ENCODE results near the gene TRIM29. TPM values are rescaled to one million over a fixed set of nuclear protein-coding genes. Genes with fewer than 3 reads are reported as not detected.

Gene TRIM29
- total RNA-seq, 1 donor from 2014 or later, result not detected

DNA sequence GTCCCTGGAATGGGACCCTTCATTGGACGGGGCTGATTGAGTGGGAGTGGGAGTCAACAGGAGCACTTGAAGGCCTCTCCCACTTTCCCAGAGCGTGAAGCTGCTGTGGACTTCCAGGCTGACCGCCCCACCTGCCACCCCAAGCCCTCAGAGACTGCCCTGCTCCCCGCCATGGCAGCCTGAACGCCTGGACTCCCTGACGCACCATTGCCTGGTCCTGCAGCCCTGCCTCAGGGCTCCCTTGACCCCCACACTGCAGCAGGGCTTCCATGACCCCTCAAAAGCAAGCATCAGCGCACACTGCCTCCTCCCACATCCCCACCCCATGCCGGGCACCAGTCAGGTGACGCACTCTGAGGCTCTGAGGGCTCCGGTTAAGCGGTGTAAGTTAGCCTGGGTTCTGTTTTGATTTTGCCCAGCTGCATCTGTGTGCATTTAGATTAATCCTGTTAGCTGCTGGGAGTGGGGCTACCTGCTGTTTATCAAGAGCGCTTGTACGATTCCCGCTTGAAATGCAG lies 39.4 kb downstream of the TRIM29 start:
- Mint-ChIP-seq H3K4me1 (ENCODE audit: unreplicated experiment) (no peaks in the 10 kb centered on the region), H3K27me3 (ENCODE audit: unreplicated experiment) (peaks cover 46% of the 10 kb centered on the region)
- no peak for DNase-seq (ENCODE audit: extremely low spot score, unreplicated experiment)

DNA sequence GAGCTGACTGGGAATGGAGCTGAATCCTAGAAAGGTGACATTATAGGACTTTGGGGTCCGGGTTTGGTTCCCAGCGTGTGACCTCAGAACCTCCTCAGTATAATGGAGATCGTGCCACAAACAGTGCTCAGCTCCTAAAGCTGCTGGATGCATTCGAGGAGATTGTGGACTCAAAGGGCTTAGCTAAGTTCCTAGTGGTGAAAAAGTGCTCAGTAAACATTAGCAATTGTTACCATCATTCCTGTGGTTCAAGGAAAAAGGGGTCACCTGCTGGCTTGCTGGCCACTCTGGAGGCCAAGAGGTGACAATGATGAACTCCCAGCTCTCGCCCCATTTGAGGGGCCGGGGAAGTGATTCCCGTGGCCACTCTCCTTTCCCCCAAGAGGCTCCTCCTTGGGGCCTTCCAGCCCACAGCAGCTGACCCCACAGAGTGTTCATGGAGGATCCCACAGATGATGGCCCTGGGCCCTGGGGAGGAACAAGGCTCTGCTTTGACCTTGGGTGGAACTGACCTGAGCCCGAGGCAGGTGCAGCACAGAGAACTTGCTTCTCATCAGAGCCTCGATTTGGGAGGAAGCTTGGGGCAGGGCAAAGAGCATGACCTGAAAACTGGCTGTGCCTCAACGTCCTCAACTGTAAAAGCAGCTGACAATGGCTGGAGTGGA lies 40.1 kb downstream of the TRIM29 start:
- TF ChIP-seq, protein P1, sequence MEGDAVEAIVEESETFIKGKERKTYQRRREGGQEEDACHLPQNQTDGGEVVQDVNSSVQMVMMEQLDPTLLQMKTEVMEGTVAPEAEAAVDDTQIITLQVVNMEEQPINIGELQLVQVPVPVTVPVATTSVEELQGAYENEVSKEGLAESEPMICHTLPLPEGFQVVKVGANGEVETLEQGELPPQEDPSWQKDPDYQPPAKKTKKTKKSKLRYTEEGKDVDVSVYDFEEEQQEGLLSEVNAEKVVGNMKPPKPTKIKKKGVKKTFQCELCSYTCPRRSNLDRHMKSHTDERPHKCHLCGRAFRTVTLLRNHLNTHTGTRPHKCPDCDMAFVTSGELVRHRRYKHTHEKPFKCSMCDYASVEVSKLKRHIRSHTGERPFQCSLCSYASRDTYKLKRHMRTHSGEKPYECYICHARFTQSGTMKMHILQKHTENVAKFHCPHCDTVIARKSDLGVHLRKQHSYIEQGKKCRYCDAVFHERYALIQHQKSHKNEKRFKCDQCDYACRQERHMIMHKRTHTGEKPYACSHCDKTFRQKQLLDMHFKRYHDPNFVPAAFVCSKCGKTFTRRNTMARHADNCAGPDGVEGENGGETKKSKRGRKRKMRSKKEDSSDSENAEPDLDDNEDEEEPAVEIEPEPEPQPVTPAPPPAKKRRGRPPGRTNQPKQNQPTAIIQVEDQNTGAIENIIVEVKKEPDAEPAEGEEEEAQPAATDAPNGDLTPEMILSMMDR (IDR thresholded peaks at IDR 0.05), result no peak
- no peak for DNase-seq (ENCODE audit: extremely low spot score, unreplicated experiment)
- no peaks in the 10 kb centered on the region for H3K9me3 Mint-ChIP-seq (ENCODE audit: unreplicated experiment)
- H3K4me1 Mint-ChIP-seq (ENCODE audit: unreplicated experiment), result no peaks in the 10 kb centered on the region
- no peaks in the 10 kb centered on the region for H3K36me3 Mint-ChIP-seq (ENCODE audit: unreplicated experiment)
- no peak overlapping the region for H3K4me3 Mint-ChIP-seq (ENCODE audit: unreplicated experiment)
- H3K27me3 Mint-ChIP-seq (ENCODE audit: unreplicated experiment), result peaks cover 43% of the 10 kb centered on the region
- no peak overlapping the region for H3K27ac Mint-ChIP-seq (ENCODE audit: unreplicated experiment)

More for the DNA sequence above, 39.4 kb downstream of the TRIM29 start:
- Mint-ChIP-seq H3K27ac (ENCODE audit: unreplicated experiment) (no peak overlapping the region), H3K36me3 (ENCODE audit: unreplicated experiment) (no peaks in the 10 kb centered on the region), H3K9me3 (ENCODE audit: unreplicated experiment) (no peaks in the 10 kb centered on the region), H3K4me3 (ENCODE audit: unreplicated experiment) (no peak overlapping the region)
- TF ChIP-seq, protein P1 (IDR thresholded peaks at IDR 0.05), result no peak

DNA sequence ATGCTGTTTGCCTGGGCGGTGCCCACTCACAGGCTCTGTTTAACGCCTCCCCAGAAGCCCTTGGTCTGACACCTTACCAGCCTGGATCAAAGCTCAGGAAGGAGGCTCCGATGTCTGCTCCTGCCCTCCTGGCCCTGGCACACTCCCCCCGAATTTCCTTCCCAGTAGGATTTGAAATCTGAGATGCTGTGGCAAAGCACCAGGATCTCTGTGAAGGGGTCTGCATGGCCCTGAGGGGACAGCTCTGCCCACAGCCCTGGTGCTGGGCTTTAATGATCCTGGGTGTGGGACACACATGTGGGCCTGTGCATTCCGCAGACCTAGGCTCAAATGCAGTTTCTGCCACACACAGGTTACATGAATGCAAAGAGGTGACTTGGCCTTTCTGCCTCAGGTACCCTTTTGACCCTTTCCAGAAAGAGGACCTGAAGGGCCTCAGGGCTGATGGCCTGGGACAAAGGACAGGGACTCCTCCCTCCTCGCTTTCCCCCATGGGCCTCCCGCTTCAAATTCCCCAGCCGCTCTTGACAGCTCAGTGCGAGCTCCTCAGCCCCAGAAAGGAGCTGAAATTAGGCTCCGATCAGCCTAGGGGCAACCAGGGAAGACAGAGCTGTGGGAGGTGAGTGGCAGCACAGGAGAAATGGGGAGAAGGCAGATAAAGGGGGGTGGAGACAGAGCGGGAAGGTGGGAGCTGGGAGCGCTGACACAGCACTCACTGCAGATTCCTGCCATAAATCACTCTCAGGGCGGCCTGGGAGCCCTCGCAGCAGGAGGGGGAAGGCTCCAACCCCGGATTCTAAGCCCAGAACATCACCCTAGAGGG lies 41.3 kb downstream of the TRIM29 start:
- no peaks in the 10 kb centered on the region for H3K9me3 Mint-ChIP-seq (ENCODE audit: unreplicated experiment)
- TF ChIP-seq, protein P1 (IDR thresholded peaks at IDR 0.05), result no peak
- H3K4me3 Mint-ChIP-seq (ENCODE audit: unreplicated experiment), result no peak overlapping the region
- no peaks in the 10 kb centered on the region for H3K36me3 Mint-ChIP-seq (ENCODE audit: unreplicated experiment)
- DNase-seq (ENCODE audit: extremely low spot score, unreplicated experiment), result no peak
- no peaks in the 10 kb centered on the region for H3K4me1 Mint-ChIP-seq (ENCODE audit: unreplicated experiment)
- H3K27ac Mint-ChIP-seq (ENCODE audit: unreplicated experiment), result no peak overlapping the region
- H3K27me3 Mint-ChIP-seq (ENCODE audit: unreplicated experiment), result peaks cover 42% of the 10 kb centered on the region

DNA sequence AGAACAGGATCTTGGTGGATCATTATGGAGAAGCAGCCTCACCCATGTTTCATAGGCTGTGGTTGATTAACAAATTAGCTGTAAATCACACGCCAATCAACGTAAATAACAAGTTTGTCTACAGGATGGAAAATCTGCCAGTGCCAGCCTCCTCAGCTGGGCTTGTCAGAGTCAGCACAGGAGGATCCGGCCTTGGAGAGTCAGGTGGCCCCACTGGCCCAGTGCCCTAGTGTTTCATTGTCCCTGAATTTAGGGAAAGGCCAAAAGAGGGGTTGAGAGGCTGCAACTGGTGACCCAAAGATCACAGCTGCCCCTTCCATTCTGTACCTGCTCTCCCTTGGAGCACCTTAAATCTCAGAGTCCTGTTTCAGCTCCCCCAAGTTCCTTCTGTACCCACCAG lies 42.4 kb downstream of the TRIM29 start:
- H3K27me3 Mint-ChIP-seq (ENCODE audit: unreplicated experiment), result peaks cover 36% of the 10 kb centered on the region
- no peaks in the 10 kb centered on the region for H3K9me3 Mint-ChIP-seq (ENCODE audit: unreplicated experiment)
- TF ChIP-seq, protein P1 (IDR thresholded peaks at IDR 0.05), result no peak
- no peak overlapping the region for H3K27ac Mint-ChIP-seq (ENCODE audit: unreplicated experiment)
- no peaks in the 10 kb centered on the region for H3K4me1 Mint-ChIP-seq (ENCODE audit: unreplicated experiment)
- DNase-seq (ENCODE audit: extremely low spot score, unreplicated experiment), result no peak
- H3K36me3 Mint-ChIP-seq (ENCODE audit: unreplicated experiment), result no peaks in the 10 kb centered on the region
- H3K4me3 Mint-ChIP-seq (ENCODE audit: unreplicated experiment), result no peak overlapping the region

DNA sequence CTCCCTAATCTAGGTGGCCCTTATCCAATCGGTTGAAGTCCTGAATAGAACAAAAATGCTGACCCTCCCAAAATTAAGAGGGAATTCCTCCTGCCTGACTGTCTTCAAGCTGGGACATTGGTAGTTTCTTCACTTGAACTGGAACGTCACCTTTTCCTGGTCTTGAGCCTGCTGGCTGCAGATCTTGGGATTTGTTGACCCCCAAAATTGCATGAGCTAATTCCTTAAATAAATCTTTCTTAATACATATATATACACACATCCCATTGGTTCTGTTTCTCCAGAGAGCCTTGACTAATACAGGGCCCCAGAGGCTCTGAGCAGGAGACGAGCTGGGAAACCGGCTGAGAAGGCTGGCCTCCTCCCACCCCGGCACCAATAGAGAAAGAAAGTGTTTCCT lies 46.2 kb downstream of the TRIM29 start:
- Mint-ChIP-seq H3K36me3 (ENCODE audit: unreplicated experiment) (no peaks in the 10 kb centered on the region), H3K27ac (ENCODE audit: unreplicated experiment) (no peak overlapping the region), H3K9me3 (ENCODE audit: unreplicated experiment) (no peaks in the 10 kb centered on the region), H3K4me1 (ENCODE audit: unreplicated experiment) (no peaks in the 10 kb centered on the region), H3K27me3 (ENCODE audit: unreplicated experiment) (peaks cover 24% of the 10 kb centered on the region), H3K4me3 (ENCODE audit: unreplicated experiment) (no peak overlapping the region)
- DNase-seq (ENCODE audit: extremely low spot score, unreplicated experiment), result no peak
- TF ChIP-seq, protein P1 (IDR thresholded peaks at IDR 0.05), result no peak

Measured in osteocyte (in vitro differentiated cells).